Measurements from ENCODE around the gene LOXL3.

LOXL3 gene

DNA sequence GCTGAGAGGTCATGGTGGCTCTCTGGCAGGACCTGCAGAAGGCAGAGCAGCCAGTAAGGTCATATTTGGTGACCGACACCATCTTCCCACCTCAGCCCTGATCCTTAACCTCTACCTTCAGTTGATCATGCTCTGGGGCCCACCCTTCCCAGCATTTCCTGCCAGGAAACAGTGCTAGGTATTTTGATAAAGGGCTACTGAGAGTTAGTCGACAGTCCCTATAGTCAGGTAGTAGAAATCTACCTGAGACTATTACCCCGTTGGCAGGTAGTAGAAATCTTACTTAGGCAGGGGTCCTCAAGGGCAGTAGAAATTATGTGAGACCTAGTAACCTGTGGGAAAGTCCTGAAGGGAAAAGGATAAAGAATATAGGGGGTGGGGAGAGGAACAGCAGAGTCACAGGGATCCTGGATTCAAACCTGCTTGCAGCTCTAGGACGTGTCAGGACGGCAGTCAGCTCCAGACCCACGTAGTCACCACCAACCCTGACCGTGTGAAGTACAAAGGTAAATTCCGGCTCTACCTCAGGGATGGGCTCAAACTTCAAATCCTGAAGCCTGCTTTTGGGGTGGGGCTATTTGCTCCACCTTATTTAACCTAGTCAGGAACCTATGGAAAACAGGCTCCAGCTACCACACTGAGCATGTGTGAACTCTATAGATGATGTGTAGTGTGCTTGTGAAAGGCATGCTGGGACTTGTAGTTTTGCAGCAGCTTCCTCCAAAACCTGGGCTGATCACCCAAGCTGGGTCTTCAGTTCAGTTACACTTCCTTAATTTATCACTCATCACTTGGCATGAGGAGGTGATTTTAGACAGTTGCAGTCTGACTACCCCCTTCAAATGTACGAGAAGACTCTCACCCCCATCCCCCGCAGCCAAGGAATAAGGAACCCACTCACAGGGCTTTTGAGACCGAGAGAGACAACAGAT is 27.8 kb downstream of the LOXL3 start, which contains the start of gene DQX1:
Gene DQX1 (minus strand): TSS at position 515 of the 932 bp plus-strand sequence. CDS start 502 bp downstream, at position 13.
- DNase-seq = no peak

DNA sequence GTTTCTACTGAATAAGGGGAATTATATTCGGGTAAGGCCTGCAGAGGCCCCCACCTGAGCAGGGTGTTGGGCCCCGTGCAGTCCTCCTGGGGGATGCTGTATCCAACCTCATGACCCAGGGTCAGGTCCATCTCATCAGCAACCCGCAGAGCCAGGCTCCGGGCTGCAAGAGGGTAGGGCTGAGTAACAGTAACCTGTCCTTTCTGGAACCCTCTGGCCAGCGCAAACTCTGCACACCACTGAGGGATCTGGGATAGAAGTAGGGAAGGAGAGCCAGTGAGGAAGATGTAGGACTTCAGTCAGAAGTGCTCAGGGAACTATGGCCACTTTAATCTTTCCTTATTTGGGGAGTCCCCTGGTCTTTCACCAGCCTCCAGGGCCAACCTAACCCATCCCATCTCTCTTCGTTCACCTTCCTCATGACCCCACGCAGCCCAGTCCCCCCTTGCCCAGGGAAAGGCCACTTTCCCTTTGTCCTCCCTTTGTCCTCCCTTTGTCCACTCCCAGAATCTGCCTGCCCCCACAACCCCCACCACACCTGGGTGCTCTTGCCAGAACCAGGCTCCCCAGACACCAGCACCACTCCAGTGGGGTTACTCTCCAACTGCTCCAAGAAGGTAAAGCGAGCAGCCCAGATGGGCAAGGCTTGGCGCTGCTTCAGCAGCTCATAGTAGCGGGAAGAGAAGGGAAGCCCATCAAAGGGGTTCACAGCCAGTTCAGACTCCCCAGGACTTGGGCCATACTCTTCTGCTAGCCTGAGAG is 28.6 kb downstream of the LOXL3 start:
- DNase-seq = no peak

DNA sequence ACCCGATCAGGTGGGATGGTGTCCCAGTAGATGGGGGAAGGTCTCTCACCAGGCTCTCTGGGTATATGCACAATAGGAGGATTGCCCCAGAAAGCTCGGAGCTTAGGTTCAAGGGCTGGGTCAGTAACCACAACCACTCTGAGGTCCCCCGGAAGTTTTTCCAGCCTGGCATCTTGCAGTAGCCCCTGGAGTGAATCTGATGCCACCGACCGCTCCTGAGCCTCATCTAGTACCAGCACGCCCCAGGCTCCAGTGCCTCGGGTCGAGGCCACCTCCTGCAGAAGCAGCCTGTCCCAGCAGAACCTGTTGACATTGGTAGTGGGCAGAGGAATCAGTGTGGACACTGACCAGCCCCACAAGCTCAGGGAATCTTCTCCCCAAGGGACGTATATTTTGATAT is 29.7 kb downstream of the LOXL3 start:
- no peak for DNase-seq

DNA sequence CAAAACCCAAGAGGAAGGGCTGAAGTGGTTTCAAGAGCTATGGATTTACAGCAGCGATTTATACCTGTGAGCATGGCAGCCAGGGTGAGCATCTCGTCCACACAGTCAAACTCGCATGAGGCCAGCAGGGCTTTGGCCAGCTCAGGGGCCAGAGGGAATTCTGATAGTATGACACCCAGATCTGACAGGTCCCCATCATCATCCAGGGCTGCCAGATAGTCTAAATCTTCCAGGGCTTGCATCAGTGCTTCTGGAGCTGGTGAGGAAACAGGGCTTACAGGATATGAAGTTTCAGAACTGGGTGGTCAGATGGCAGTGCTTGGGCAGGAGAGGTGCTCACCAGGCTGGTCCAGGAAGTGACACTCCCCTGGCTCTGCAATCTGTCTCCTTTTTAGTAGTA is 31.2 kb downstream of the LOXL3 start:
- no peak for DNase-seq

DNA sequence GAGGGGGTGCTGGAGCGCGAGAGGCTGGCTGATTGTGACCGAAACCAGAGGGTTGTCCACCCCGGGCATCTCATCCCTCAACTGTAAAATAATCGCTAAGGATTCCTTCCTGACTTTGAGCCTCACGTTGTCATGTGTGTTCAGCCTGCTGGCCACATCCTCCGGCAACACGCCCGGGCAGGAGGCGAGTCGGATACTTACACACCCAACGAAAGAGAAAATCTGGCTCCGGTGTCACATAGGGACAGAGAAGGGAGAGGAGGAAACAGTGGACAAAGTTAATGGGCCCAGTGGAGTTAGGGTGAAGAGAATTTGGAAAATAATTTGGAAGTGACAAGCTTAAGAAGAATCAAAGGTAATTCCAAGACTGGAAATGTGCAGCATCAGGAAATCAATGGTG is 37.1 kb downstream of the LOXL3 start:
- no peak for DNase-seq

DNA sequence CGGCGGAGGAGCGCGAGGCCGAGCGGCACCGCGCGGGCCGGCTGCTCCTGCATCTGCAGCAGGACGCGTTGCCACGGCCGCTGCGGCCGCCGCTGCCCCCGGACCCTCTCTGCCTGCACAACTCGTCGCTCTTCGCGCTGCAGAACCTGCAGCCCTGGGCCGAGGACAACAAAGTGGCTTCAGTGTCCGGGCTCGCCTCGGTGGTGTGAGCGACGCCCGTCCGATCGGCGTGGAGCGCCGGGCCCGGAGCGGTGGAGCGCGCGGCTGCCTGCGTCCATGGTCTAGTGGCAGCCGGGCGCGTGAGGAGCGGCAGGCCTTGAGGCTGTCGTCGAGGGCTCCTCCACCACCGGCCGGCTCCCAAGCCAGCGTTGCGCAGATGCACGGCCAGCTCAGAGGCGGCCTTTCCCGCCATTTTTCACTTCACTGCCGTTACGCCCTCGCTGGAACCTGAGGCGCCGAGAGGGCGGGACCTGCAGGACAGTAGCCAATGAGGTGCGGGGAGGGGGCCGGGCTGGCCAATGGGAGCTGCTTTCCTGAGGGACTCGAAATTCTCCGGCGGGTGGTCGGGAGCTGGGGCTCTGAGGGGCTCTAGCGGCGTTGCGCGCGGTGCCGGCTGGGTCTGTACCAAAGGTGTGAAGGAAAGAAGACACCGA is 37.6 kb downstream of the LOXL3 start:
- DNase-seq = no peak

DNA sequence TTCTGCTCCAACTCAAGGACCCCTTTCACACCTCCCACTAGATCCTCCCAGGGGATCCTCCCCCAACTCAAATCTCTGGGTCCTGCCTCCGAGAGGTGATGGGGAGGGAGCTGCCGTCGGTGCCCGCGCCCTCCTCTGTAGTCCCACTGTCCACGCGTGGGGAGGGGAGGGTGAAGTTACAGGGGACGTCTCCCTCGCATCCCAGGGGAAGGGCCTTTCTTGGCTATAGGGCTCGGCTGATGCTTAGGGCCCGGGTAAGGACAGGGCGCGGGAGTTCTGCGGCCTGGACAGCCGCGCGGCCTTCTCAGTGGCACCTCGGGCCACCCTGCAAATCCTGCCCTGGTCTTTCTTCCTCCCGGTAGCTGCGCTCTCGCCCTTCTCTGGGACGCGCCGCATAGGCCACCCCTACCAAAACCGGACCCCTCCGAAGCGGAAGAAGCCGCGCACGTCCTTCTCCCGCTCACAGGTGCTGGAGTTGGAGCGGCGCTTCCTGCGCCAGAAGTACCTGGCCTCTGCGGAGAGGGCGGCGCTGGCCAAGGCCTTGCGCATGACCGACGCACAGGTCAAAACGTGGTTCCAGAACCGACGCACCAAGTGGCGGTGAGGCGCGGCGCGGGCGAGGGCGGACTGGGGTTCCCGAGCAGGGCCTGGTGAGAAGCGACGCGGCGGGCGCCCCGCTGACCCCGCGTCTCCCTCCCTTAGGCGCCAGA is 38.3 kb downstream of the LOXL3 start:
- no peak for DNase-seq

DNA sequence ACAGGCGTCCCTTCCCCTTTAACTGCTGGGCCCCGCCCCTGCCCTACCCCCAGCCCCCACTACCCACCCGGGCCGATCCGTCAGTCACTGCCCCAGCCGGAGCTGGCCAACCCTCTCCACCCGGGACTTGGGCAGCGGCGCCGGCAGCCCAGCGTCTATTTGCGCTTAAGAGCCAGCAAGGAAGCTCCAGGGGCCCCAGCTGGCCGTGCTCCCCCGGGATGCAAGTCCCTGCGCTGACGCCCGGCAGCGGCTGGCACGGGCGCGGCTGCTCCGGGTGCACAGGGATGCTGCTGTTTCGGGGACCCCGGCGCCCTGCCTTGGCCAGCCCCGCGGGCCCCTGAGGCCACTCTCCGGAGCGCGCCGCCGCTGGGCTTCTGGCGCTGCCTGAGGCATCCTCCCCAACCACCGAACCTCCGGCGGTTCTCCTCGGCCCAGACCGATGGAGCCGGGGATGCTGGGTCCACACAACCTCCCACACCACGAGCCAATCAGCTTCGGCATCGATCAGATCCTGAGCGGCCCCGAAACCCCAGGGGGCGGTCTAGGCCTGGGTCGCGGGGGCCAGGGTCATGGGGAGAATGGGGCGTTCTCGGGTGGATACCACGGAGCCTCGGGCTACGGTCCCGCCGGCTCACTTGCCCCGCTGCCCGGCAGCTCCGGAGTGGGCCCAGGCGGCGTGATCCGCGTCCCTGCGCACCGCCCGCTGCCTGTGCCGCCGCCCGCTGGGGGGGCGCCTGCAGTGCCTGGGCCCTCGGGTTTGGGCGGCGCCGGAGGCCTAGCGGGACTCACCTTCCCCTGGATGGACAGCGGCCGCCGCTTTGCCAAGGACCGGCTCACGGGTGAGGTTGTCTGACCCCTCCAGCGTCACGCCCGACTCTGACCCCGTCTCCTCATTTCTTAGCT is 39.1 kb downstream of the LOXL3 start, which contains the start of gene TLX2:
Gene TLX2 (plus strand): TSS at position 83 of the 903 bp plus-strand sequence. CDS start 357 bp downstream, at position 440.
- DNase-seq = peak in 1 of 2 experiments; percentile 18

DNA sequence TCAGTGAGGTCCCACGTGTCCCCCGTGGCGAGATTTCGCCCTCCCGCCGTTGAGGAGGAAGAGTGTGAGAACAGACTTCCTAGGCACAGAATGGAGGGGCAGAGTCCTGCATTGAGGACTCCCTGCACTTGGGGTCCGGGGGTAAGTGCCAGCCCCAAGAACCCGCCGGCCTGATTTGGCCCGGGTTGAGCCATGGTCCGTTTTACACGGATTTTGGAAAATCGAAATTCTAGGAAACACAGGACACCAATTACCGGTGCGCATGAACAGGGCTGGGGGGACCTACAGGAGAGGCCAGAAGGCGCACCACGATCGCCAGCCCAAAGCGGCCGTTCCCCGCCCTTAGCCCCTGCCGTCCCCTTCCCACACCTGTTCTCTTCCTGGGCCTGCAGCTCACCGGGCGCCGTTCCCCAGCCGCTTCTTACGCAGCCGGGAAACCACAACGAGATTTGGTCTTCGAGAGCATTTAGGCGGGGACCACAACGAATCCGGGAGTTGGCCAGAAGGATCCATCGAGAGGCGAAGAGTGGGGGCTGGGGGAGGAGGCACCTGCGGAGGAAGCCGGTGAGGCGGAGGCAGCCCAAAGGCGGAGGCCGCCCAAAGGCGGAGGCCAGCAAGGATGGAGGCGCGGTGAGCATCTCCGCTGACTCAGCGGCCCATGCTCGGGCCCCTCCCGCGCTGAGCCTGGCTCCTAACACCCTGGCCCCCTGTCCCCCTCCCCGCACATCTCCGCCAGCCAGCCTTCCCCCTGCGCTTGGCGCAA is 40.0 kb downstream of the LOXL3 start:
- no peak for DNase-seq

DNA sequence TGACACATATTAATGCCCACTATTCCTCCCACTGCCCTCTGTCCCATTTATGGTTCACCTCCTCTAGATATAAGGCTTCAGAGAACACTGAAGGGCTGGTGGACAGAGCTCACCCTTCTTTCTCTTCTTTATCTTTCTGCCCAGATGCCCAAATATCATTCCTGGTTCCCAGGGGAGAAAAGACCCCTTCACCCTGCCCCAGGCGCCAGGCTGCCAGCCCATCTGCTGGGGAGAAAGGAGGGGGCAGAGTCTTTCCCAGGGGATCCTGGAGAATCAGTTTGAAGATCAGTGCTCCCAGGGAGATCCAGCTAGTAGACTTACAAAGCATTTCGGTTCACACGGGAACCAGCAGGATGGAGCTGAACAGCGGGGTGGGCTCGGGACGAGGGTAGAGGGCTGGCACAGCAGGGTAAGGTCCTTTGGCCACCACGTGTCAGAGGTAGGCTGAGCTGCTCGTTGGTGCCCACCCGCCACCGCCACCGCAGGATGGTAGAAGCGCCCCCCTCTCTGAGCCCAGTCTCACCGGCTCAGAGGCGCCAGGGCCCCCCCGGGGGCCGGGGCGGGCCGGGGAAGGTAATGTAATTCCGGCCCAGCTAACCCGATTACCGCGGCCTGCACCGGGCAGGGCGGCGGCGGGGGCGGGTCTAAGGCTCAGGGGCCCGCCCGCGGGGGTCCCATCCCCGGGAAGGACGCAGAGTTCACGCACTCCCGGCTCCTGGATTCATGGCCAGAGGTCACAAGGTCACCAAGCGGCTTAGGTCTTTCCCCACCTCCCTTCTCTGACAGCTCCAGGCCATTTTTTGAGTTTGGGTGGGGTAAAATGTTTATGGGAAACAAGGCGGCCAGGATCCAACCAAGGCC is 40.8 kb downstream of the LOXL3 start:
- no peak for DNase-seq

DNA sequence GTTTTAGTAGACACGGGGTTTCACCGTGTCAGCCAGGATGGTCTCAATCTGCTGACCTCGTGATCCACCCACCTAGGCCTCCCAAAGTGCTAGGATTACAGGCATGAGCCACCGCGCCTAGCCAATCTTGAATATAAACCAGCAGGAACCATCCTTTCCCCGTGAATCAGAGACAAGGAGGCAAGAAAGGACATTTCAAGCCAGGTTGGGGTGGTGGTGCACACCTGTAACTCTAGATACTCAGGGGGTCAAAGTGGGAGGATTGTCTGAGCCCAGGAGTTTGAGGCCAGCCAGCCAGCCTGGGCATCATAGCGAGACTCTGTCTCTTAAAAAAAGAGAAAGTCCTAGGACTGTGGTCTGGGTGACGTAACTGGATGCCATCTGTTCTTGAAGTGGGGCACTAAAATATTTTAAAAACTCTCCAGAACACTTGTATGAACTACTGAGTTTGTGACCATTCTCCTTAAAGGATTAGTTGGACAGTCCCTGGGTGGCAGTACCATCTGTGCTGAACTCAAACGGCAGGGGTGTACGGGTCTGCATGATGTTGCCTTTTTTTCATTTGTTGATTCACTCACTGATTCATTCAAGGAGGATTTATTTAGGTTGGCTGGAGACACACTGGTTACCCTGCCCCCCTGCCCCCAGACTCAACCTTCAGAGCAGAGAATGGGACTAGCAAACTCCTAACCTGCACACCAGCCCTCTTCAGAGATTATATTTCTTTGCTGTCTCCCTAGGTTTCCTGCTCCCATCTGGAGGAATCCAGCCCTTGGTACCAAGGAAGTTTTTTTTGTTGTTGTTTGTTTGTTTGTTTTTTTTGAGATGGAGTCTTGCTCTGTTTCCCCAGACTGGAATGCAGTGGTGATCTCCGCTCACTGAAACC is 42.4 kb downstream of the LOXL3 start:
- DNase-seq = no peak

DNA sequence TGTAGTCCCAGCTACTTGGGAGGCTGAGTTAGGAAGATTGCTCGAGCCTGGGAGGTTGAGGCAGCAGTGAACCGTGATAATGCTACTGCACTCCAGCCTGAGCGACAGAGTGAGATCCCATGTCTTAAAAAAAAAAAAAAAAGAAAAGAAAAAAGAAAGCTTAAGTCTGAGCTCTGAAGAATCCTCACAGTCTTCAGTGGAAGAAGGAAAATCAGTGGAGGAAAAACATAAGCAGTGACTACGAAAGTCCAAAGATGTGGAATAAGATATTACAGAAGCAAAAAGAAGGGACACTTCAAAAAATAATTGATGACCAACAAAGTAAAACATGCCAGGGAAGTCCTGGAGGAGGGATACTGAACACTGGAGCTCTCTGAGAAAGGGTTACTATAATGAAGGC is 43.5 kb downstream of the LOXL3 start:
- no peak for DNase-seq

DNA sequence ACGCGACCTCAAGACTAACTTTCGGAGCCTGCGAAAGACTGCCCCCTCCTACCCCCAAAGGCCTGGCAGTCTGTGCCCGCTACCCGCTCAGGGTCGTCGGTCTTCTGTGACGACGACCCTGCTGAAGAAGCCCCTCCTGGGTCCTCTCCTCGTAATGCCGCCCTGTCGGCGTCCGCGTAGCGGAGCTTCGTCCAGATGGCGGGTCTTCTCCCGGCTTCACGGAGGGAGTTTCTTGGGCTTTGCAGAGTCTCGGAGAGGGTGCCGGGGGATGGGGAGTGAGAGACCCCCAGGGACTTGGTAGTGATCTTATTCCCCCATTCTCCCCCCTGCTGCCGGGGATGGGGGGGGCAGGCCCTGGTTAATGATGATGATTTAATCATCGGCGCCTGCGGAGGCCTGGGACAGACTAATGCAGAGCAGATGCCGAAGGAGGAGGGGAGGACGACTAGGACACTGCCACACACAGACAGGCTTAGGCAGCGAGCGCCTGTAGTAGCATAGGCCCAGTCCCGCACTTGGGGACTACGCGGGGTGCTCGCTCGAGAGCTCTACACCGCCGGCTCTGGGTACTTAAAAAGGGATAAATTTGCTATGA is 45.7 kb downstream of the LOXL3 start:
- DNase-seq = peak; percentile 32 to 66

DNA sequence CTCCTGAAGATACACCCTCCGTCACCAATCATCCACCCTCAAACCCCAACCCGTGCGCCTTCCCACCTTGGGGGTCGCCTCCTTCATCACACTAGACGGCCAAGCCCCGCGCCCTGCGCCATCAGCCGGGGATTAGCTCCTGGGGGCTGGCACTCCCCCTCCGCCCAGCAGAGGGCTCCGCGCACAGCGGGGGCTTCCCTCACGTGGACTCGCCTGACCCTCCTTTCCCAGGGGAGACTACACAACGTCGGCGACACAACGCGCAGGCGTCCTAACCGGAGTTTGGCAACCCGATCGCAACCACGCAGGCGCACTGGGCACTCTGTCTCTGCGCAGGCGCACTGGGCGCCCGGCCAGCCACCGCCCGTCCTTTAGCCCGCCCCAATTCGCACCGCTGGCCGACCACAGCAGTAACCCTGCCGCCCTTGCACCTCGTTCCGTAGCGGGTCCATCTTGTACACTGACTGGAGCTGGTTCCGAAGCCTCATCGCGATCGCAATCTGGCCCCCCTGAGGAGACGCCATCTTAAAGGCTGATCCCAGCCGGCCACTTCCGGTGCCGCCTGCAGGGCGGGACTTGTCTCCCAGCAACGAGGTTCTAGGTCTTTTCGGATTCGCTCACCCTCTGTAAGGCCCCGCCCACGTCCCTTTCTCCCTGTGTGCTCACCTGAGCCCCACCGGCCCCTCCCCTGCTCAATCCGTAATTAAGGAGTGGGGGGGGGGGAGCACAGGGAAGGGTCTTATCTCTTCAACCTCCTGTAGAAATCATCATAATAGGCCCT is 46.4 kb downstream of the LOXL3 start, which contains the start of gene PCGF1:
Gene PCGF1 (minus strand): TSS at position 551 of the 781 bp plus-strand sequence. CDS start 27 bp downstream, at position 524.
- DNase-seq = peak; percentile 98 to 99

DNA sequence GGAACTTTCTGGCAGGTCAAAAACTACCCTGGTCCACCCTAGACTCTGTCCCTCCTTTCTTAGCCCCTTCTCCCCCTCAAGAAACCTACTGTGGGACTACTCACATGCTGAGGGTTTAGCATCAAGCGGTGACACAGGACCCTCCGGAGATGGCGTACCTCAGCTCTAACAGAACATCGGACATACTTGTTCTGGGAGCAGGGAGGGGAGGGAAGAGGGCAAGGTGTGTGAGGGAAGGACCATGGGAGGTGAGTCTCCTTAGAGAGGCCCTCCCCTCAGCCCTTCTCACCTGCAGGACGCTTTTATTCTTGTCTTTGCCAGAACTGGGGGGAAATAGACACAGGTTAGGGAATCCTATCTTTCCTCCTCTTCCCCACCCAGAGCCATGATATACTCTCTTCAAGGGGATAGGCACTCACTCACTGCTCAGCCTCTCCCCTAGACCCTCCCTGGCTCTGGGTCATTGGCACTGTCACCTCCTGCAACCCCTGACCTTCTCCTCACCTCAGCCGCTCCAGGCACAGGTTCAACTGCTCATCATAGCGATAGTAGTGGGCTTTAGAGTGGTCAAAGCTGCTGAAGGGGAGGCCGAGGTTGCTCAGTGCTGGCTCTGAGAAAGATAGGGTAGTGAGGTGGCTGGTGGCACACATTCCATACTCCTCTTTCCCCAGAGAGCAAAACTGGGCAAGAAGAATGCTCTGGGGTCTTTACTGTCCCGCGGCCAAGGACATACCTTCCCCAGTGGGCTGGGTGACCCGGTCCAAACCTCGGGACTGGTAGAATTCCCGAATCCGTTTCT is 48.1 kb downstream of the LOXL3 start:
- no peak for DNase-seq

DNA sequence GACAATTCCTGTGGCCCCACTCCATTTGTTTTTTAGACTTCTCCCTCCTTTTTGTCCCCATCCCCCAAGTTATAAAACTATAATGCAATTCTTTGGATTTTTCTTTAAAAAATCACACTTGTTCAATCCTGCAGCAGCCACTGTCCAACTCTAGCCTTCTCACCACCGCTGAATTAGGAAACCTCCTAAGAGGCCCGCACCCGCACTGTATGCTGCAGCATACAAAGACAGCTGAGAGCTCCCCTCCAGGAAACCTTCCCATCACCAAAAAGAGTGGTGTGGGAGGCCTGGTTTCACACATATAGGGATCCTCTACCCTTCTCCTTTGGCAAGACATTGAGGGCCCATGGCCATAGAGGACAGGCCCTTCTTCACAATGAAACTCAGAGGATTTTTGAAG is 49.2 kb downstream of the LOXL3 start:
- DNase-seq = no peak

Data from NCI-H1930 (cell line).